Activated T-cell treated with anti-CD3 and anti-CD28 coated beads for 48 hours (primary cell): ENCODE measurements around the gene PLEKHH2.

ENCODE experiments used
- DNase-seq: peaks from one replicate; pipeline ENCODE4 v3.0.0-alpha.2; 2020; ENCODE audit warnings: low read depth

Gene PLEKHH2

DNA sequence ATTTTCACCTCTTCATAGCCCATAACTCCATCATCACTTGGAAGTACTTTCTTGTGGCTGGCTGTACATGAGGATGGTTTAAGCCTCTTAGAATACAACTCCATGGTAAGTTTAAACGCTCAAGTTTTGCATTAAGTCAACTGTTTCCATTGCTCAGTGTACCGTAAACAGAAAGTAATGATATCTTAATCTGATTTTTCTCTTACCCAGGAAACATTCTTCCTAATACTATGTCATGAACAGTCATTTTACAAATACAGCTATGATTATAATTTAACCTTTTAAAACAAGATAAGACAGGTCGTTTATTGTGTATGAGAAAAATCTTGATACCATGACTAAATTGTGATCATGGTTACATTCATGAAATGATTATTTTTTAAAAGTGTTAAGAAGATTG, 125.2 kb downstream of the PLEKHH2 start:
- no peak for DNase-seq

DNA sequence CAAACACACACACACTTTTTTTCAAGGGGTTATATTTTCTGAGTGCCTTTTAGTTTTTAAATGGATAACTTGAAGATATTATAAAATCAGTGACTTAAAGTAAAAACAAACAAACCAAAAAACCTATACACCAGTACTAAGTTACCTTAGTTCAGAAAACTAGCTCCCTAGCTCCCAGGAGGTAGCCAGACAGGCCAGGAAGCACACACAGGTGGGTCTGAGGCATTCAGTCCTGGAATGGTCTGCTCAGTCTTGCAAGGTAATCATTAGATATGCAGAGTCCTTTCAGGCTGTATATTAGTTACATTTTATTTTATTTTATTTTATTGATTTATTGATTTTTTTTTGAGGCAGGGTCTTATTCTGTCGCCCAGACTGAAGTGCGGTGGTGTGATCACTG, 126.0 kb downstream of the PLEKHH2 start:
- no peak for DNase-seq

DNA sequence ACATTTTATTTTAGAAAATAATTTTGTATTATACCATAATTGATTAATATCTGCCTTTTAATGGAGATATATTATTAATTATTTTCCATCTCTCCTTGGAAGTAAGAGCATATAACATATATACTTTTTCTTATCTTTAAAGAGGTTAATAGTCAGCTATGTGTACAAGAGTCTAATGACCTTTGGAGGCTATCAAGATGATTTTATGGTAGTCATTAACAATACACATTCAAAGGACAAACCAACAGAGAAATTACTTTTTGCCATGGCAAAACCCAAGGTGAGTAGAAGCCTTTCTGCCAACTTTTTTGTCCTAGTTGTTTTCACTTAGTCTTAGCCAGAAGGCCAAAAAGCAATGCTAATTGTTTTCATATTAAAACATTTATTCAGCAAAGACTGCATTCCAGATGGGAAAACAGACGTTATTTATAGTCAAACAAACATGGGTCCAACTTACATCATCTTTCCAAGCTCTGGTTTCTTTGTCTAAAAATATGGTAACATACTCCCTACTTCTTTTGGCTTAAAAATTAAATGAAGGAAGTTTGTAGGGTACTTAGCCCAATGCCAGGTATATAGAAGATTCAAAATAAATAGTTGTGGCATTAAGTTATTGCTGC, 127.1 kb downstream of the PLEKHH2 start:
- no peak for DNase-seq

DNA sequence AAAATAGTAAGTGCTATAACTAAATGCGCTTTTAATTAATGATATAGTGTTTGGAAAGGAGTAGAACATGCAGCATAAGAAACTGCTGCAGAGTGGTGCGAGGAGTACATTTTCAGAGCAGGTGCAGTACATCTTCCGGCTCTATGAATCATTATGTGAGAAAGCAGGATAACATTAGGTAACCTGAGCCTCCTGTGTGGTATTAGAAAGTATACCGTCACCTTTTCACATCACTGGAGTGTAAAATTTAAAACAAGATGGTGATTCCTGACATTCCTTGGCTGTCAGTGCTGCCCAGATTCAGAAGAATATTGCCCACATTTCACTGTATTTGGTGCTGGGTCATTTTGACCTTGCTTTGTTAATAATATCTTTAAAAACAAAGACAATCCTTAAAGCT, 128.9 kb downstream of the PLEKHH2 start:
- DNase-seq, result no peak

DNA sequence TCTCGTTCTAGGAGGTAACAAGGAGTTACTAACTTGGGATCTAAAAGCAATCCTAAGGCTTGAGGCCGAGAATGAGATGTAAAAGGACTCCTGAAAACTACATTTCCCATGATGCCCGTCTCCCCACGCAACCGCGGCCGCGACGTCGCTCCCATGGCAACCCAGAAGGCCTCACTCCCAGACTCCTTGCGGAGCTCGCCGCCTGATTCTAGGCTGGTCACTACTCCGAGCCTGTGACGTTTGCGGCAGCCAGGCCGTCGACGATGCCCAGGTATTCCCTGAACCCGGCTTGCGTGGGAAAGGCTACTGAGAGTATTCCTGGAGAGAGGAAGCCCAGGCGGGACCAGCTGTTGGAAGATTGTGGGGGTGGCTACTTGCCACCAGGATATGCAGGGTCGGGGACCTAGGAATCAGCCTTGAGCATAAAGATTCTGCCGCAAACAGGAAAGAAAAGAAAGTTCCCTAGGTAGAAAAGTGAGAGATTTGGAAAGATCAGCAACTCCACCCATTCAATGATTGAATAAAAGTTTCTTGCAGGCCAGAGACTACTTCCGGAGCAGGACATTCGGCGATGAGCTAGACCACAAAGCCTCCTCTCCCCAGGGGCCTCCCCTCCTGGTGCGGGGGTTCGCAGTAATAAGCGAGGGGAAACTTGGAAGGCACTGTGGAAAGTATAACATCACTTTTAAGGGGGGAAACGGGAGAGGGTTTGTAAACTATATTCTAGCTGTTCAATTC, 137.0 kb downstream of the PLEKHH2 start, which contains the start of gene DYNC2LI1:
TSS of gene DYNC2LI1 (plus strand) at position 164 of the 738 bp plus-strand sequence. CDS start at position 264, 100 bp downstream.
- peak; percentile 83 for DNase-seq

DNA sequence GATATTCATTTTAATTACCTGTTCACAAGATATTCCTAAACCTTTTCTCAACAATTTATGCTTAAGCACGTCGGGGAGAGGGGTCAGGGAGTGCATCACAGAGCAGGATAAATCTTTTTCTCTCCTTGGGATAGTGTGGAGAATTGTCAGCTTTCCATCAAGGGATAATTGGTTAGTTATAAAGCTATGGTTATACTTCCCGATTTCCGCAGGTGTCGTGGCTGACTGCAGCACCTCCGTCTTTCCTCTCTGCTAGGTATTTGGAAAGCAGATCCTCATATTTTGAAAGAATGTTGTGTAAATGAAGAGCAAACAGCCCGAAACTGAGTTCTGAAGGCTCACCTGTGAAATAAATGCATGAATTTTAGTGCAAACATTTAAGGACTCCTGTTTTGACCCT, 137.6 kb downstream of the PLEKHH2 start:
- no peak for DNase-seq

DNA sequence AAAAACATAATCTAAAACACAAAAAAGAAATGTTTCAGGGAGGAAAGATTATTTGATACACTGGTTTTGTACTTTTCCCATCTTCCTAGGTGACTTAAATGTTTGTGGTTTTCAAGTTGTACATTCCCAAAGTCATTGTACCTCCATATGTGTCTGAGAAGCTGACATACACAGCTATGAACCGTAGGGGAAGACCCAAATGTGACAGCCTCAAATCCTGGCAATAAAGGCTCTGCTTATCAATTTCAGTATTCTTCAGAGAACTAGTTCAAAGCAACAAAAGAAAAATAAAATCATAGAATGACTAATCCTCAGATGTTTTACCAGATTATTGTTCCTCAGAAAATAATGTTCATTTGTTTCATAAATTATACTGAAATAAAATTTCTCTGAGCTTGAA, 139.3 kb downstream of the PLEKHH2 start:
- no peak for DNase-seq

DNA sequence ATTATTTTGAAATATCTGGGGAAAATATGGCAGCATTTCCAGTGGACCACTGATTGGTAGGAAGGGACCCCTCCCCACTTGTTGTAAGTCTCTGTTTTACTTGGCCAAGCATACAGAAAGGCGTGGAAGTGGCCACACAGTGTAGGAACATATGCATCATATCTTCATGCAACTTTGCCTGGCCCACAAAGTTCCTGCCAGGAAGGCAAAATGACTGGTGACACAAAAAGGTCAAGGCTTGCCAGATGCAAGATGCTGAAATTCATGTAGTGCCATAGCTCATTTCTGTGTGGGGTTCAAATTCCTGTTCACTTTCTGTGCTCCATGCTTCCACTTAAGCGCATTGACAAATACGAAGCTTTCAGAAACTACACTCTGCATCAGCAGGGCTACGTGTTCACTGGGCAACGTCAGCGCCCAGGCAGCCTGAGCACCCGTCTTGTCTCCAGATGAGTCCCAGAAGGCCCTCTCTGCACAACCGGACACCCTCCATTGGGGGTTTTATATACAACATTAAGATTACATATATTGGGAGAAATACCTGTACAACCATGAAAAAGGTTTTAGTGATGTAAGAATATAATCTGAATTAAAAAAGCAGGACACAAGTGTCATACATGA, 140.4 kb downstream of the PLEKHH2 start:
- DNase-seq, result peak; percentile 25

DNA sequence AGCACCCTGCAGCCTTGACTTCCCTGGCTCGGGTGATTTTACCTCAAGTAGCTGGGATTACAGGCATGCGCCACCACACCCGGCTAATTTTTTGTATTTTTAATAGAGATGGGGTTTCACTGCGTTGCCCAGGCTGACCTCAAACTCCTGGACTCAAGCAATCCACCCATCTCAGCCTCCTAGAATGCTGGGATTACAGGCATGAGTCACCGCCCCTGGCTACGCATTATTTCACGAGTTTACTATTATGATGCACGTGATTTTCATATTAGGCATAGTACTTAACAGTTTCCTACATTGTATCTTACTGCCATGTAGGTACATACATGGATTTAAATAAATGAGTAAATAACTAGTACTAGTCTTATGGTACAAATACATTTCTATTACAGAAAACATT, 141.2 kb downstream of the PLEKHH2 start:
- no peak for DNase-seq

DNA sequence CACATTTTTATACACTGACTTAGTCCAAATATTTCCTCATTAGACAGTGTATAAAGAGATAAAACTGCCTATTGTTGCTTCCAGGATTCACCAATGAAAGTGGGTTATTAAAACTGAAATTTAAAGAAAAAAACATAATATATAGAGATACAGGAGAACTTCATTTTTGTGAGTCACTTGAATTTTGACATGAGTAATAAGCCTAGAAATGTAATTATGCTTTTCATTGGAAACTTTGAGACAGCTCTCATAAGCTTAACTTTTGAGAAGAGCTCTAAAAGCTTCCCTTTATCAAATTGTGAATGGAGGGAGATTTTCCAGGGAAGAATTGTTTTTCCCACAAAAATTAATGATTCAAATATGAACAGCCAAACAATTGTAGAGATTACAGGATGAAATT, 150.8 kb downstream of the PLEKHH2 start:
- no peak for DNase-seq

DNA sequence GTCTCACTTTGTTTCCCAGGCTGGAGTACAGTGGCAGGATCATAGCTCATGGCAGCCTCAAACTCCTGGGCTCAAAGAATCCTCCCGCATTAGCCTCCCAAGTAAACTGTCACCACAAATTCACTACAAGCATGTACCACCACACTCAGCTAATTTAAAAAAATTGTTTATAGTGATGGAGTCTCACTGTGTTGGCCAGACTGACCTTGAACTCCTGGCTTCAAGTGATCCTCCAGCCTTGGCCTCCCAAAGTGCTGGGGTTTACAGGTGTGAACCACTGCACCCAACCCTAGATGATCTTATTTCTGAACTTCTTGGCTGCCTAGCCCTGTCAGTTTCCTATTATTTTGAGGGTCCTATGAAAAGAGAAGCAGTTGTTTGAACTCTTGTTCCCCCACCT, 151.6 kb downstream of the PLEKHH2 start:
- DNase-seq, result no peak

DNA sequence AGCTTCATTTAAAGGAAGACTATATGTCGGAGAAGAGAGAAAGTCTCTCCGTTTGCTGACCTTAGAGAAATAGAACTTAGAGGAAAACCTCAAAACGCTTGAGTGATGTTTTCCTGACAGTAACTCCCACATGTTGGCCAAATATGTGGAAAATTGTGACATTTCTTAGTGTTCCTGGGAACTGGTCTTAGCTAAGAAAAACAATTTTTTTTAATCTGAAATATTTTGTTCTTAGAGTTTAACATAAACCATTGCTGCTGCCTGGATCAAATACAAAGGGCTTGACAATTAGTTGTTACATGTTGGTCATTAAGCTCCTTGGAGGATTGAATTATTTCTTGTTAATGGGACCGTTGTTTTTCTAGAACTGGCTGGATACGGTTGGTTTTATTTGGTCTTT, 153.1 kb downstream of the PLEKHH2 start:
- no peak for DNase-seq

DNA sequence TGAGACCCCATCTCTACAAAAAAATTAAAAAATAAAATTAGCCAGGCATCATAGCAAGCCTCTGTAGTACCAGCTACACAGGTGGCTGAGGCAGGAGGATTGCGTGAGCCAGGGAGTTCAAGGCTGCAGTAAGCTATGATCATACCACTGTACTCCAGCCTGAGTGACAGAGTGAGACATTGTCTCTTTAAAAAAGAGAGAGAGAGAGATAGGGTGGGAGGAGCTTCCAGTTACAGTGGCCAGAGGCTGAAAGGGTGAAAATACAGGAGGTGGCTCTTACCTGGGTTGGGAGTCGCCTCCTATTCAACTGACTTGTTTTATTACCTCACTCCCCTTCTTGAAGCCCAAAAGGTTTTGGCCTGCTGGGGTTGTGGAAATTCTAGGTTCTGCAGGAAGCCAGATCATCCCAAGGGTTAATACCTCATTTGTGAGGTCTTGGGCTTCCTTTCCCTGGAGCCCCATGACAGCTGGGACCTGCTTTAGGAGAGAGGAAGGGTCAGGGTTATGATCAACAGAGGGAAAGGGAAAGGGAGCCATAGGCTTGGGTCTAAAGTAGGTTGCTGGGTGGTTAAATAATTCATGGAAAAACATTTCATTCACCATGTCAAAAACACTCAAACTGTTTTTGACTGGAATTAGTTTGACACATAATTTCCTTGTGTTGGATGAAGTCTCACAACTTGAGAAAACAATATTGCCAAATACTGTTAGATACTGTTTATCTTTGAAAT, 154.1 kb downstream of the PLEKHH2 start:
- no peak for DNase-seq

DNA sequence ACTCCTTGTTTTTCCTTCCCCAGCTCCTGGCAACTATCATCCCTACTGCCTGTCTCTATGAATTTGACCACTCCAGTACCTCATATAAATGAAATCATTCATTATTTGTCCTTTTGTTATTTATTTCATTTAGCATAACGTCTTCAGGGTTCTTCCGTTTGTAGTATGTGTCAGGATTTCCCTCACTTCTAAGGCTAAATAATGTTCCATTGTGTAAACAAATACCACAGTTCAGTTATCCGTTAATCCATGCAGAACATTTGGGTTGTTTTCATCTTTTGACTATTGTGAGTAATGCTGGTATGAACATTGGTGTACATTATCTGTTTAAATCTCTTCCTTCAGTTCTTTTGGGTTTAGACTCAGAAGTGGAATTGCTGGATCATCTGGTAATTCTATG, 155.6 kb downstream of the PLEKHH2 start:
- no peak for DNase-seq

DNA sequence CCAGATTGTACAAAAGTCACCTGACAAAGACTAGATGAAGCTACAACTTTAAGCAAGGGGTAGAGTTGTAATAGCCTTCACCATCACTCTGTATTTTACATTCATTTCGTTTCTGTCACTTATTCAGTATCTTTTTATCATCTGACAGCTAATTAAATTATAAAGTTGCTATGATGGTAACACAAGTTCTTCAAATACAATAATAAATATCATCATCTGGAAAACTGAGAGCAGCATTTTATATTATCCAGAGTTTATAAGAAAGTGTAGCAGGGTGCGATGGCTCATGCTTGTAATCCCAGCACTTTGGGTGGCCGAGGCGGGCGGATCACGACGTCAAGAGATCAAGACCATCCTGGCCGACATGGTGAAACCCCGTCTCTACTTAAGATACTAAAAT, 157.9 kb downstream of the PLEKHH2 start:
- DNase-seq, result no peak

DNA sequence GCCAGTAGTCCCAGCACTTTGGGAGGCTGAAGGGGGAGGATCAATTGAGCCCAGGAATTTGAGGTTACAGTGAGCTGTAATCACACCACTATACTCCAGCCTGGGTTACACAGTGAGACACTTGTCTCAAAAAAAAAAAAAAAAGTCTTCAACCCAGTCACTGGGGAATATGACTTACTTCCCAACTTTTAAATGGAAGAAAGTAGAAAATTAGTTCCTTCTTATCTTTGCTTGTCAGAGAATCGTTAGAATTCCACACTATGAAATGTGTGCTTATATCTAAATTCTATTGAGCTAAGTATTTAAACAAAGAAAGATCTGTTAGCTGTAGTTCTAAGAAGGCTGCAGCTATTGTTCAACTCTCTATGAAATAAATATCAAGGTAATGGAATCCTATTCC, 159.1 kb downstream of the PLEKHH2 start:
- DNase-seq, result no peak

DNA sequence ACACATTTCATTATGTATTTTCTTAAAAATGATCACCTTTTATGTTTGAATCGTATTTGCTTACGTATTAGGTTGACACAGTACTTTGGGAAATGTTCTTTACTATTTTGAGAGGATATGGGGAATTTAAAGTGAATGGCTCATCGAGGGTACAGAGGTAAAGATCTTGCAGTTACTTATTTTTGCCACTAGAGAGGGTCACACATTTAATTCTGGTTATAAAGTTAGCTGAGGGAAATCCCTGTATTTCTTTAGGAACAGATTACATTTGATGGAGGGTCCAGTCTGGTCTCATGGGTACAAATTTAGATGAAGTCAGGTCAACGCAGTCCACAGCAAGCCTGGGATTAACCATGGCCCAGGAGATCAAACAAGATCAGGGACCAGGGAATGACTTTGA, 161.2 kb downstream of the PLEKHH2 start:
- no peak for DNase-seq

DNA sequence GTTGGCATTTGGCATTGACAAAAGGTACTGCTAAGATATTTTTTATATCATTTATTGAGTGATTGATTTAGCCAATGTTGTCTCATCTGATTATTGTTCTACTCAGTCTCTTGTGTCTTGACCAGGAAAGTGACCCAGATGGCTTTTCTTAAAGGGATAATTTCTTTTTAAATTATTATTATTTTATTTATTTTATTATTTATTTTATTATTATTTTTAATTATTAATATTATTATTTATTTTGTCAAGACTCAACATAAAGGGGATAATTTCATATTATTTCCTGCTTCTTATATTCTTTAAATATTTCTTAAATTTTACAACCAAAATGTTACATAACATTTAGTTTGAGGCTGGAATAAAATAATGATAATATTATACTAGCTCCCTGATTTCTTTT, 163.8 kb downstream of the PLEKHH2 start:
- no peak for DNase-seq

DNA sequence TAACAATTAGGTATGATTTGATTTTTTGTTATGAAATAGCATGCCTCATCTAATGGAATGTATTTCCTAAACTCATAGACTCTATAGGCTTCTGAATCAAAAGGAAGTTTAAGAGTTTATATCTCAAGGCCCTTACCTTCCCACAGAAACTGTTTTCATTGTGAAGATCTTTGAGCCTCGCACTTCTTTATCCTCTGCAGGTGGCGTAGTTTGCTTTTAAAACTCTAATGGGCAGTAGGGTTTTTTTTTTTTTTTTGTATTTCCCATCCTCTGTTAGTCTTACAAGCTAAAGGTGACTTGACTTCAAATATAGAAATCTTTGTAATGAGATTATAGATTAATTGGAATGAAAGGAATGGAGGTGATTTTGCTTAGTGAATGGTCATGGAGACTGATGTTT, 165.1 kb downstream of the PLEKHH2 start:
- DNase-seq, result no peak

DNA sequence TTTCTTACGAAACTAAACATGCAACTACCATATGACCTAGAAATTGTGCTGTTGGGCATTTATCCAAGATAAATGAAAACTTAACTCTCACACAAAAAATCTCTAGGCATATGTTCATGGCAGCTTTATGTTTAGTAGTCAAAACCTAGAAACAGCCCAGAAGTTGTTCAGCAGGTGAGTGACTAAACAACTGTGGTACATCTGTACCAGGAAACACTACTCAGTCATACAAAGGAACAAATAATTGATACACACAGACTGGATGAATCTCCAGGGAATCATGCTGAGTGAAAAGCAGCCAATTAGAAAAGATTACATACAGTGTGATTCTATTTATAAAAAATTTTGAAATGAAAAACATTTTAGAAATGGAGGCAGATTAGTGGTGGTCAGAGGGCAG, 166.1 kb downstream of the PLEKHH2 start:
- no peak for DNase-seq

DNA sequence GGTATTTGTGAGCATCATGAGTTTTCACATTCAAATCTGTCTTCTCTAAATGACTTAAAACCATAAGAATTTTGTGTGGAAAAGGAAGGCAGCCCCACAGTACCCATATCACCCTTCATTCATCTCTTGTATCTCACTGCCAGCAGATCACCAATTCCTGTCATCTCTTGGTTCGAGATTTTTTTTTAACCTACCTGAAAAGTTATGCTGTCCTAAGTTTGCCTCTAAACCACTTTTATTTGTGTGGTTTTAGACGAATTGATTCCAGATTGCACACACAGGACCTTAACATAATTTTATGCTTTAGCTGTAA, 169.6 kb downstream of the PLEKHH2 start:
- DNase-seq, result no peak

DNA sequence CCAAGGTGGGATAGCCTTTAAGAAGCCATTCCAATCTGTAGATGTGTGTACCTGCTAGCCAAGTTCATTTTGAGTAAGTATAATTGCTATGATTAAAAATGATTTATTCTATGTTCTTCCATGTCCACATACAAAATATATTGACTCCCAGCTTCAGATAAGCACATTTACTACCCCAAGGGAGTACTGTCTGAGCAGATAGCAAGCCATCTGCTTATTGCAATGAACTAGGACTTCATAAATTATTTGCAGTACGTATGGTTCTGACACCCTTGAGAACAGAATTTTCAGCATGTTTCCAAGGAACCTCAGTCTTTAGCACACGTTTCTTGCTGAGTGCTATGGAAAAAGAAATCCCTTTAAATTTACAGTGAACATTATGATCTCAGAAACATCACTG, 173.4 kb downstream of the PLEKHH2 start:
- DNase-seq, result no peak

DNA sequence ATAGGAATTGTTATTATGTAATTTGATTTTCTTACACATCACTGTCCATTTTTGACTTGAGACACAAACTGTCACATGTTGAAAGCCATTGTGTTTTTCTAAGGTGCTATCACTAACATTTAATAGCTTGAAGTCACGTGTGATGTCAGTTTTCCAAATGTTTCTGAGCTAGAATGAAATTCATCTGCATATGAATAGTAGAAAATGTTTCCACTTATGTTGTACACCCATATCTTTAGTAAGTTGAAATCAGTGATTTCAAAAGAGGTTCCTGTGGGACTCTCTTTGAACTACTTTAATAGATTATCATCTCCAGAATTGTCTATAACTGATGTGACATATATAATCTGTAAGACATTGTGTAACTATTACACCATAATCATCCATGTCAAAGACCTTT, 173.8 kb downstream of the PLEKHH2 start:
- no peak for DNase-seq
